Activated CD4-positive, CD25-positive, alpha-beta regulatory T cell treated with anti-CD3 and anti-CD28 coated beads, Interleukin-2, amount 50 U/mL, for 72 hours (primary cell): Measurements from ENCODE around the gene EVA1C.
"Not testable (repeated sequence)": the region's sequence is repeated elsewhere in the genome, so short reads cannot be mapped to it uniquely, and the experiment has no call there.

Experiments used
- DNase-seq: peaks from one replicate; pipeline ENCODE4 v3.0.0; 2021

The EVA1C gene

DNA sequence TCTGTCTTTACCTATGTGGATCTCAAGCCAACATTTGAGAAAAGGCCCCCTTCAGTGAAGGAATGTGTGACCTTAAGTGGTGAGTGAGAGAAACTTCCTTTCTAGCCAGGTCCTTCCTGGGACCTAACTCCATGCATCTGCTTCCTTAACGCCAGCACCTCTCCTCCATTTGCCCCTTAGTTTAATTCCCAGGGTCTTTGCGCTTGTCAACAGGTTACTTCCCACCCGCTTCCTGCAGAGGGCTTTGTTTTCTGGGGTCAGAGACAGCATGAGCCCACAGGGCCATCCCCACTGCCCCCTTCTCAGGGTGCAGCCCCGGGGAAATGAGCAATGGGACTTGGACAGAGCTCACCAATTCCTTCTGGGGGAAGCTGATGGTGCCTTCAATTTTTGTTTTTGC lies 54.8 kb downstream of the EVA1C start:
- DNase-seq, result no peak

DNA sequence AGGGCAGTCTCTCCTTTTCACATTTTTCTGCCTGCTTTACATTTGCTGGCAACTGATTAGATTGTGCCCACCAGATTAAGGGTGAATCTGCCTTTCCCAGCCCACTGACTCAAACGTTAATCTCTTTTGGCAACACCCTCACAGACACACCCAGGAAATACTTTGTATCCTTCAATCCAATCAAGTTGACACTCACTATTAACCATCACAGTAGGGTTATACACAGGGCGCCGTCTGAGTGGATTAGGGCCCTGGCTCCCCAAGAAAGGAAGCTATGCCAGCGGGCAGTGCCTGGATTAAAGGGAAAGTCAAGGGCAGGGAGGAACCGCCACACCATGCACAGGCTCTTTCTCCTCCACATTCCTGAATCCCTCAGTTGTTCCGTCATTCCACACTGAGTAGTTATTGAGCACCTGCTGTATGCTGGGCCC lies 56.2 kb downstream of the EVA1C start:
- no peak for DNase-seq

DNA sequence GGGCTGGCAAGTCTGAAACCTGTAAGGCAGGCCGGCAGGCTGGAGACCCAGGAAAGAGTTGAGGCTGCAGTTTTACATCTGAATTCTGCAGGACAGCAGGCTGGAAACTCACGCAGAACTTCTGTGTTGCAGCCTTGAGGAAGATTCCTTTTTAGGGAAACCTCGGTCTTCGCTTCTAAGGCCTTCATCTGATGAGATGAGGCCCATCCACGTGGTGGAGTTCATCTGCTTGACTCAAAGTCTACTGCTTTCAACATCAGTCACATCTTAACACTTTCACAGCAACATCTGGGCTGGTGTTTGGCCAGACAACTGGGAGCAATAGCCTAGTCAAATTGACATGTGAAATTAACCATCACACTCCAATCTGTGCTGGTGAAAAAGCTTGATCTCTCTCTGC lies 57.1 kb downstream of the EVA1C start:
- DNase-seq, result no peak

DNA sequence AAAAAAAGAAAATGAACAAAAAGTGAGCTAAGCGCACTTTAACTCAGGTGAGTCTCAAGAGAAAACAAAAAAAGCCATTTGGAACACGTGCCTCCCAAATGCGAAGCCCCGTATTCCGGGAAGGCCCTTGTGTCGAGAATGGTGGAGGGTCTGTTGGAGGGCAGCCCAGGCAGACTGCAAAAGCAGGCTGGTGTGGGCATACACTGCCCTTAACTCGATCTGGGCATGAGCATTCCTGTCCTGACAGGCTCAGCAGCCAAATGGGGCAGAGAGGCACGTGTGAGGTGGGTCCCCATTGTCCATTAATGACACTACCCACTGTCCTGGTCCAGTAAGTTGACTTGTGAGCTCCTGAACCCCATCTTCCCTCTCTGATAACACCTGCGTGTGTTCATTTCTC lies 57.7 kb downstream of the EVA1C start:
- DNase-seq, result no peak

DNA sequence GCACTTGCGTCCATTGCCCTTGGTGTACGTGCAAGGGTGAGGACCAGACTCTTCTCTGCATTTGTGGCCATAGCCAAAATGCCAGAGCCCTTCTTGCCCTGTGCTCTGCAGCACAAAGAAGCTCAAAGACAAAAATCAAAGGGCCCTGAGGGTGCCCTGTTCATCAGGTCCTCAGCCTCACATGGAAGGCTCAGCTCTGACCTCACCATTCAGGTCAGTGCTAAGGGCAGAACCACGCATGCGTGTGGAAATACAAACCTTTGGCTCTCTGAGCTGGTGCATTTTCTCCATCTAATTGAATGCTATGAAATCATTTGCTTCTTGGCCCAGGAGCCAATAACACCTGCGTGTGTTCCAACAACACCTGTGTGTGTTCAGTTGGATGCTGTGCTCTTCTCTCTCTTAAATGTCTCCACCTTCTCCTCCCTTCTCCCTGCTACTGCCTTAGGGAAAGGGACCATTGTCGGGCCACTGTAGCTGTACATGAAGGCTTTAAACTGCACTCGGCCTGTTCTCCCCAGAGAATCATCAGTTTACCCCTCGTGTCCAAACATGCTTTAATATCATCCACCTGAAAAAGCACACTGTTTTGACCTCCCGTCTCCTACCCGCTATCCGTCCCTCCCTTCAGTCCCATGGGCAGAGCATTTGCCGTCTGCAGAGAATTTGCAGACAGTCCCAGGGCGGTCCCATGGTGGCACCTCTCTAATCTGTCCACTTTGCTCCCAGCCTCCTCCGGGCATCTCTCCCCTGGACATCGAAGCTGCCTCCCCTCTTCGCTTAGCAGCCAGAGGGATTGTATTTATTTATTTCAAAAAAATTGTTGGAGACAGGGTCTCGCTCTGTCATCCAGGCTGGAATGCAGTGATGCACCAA lies 60.6 kb downstream of the EVA1C start:
- no peak for DNase-seq

DNA sequence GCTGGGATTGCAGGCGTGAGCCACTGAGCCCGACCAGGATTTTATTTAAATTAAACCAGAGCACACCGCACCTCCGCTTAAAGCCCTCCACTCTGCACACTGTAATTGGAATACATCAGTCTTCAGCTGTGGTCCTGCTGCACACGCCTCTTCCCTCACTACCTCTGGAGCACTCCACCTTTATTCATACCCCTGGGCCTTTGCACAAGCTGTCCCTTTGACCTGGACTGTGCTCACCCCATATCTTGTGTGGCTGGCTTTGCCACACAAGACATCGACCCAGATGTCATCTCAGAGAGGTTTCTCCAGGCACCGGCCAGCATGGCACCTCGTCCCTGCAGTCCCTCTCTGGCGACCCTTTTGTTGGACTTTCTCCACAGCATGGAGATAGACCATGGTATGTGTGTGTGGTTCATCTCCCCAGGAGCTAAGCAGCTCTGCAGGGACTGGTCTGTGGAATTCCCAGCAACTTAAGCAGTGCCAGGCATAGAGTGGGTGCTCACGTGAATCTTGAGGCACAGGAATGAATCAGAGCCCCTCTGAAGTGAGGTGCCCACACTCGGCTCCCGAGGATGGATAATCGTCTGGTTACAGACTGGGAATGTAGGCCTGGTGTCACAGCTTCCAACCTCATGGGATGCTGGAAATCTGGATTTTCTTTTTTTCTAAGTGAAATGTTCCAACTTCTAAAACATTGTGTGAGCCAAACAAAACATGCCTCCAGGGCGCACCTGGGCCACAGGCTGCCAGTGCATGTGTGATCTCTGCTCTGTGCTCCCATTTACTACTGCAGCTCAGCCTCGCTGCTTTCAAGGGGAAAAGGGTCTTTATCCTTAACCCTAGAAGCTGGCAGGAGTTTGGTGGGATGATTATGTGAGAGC lies 61.9 kb downstream of the EVA1C start:
- no peak for DNase-seq

DNA sequence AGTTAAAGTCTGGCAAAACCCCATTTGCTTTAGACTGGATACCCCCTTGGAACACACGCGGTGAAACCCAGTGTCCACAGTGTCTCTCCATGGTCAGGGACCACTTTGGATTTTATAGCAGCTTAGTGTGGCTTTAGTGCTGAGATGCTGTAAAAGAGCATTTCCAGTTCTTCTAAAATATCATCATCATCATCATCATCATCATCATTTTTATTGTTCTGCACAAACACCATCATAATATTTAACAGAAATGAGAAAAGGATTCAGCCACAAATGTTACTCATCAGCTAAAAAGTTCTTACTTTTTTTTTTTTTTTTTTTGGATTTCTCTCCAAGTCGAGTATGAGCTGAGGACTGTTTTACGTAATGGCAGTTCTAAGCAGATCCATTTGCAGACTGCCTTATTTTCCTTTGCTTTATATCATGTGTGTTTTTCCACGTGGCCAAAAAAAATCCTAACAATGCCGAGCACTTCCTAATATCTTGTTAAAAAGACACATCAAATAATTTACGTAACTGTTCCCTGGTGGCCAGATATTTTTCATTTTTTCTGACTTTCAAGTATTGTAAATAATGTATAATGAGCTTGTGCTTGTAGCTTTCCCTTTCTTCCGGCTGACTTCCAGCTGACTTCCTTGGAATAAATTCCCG lies 62.8 kb downstream of the EVA1C start:
- no peak for DNase-seq

DNA sequence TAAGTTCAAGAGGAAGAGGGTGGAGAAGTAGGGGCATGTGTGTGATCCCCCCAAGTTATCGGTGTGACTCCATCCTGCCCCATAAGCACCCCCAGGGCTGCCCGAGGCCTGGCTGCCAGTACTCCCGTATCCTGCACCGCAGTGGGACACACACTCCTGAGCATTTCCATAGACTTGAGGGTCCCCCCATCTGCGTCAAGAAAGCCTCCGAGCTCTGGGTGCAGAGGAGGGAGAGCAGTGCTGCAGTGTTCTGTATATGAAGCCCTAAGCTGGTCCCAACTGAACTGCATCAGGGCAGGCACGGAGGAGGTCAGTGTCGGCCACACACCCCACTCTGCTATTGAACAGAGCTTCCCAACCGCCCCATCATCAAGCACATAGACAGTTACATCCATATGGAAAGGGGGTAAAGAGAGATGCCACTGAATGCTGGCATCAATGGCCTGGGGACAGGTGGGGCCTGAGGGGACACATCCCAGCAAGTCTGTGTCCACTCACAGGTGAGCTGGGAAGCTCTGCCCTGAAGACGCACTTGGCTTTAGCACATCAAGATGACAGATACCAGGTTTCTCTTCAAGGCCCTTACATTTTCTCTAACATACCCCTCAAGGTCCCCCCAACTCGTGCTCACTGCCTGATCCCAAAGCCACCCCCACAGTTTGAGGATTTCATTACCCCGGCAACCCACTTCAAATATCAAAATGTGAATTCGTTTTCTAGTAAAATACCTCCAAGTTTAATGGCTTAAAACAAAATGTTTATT lies 64.3 kb downstream of the EVA1C start:
- no peak for DNase-seq

DNA sequence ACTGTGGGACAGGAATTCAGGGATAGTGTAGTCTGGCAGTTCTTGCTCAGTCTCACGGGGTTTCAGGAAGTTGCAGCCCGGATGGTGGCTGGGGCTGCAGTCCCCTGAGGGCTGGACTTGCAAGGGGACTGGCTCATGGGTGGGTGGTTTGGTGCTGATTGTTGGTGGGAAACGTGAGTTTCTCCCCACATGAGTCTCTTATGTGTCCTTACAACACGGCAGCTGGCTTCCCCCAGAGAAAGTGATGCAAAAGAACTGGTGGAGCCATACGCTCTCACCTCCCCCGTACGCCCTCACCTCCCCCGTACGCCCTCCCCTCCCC lies 64.9 kb downstream of the EVA1C start:
- no peak for DNase-seq

DNA sequence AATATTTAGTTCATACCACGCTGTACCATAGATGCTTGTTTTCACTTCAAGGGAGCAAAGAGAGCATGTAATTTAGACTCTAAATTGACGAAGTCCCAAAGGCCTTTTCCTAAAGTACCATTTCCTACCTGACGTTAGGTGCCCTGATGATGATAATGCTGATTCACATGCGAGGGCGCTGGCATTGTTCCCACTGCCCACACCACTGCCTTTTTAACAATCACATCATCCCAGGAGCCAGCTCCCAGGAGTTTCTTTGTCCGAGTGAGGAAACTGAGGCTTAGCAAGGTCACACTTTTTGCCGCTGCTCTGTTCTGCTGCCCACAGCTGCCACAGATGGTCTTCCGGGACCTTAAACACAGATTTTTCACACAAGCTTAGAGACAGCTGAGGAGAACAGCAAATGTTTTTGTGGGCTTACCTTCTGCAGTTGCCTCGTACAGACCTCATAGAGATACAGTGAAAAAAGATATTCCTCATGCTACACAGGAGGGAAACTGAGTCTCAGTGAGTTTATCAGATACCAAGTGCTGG lies 69.4 kb downstream of the EVA1C start:
- no peak for DNase-seq

DNA sequence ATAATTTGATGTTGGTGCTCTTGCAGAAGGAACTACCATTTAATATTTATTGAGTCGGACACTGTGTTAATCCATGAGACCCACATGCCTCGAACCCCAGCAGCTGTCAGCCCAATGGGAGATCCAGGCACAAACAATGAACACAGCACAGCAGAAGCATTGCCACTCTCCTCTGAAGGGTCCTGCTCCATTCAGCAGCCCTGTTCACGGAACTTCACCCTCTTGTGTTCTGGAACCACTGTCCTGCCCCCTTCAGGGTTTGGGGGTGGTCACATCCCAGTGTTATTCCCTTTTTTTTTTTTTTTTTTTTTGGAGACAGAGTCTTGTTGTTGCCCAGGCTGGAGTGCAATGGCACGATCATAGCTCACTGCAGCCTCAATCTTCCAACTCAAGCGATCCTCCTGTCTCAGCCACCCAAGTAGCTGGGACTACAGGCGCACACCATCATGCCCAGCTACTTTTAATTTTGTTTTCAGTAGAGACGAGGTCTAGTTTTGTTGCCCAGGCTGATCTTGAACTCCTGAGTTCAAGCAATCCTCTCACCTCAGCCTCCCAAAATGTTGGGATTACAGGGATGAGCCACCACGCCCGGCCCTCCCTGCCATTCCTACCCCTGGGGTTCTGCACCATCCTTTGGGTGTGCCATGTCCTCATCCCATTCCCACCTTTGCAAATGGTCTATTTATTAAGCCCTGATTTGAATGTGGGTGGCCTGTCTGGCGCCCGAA lies 70.2 kb downstream of the EVA1C start:
- no peak for DNase-seq

DNA sequence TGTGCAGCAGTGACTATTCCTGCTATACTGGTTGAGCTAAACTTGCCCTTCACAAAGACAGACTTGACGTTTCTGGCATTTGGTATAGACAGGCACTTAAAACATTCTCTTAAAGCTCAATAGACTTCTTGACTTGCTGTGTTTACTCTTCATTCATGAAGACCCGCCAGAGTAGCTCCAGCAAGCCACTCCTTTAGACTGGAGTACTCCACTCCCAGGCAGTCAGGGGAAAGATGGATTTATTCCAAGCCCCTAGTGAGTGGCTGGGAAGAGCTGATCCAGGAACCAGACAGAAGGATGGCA lies 70.7 kb downstream of the EVA1C start:
- no peak for DNase-seq

DNA sequence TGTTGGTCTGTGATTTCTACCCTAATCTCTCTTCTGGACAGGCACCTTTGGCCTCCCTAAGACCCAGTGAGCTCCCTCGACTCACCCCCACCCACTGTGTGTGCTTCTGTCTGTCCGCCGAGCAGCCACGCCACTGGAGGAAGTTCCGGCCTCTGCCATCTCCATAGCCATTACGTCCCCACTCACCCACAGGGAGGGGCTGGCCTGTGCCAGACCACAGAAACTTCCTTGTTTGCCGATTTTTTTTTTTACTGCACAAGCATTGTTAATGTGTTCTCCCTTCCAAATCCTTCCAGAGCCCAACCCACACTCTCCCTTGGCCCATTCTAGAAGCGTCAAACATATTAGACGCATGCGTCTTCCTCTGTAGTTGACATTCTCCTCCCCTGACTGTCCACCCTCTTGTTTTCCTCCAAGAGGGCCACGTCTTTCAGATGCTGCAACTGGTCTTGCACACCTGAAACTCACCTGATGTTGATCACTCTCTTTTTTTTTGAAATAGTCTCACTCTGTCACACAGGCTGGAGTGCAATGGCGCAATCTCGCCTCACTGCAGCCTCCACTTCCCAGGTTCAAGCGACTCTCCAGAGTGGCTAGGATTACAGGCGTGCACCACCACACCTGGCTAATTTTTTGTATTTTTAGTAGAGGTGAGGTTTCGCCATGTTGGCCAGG lies 72.3 kb downstream of the EVA1C start:
- DNase-seq, result no peak

DNA sequence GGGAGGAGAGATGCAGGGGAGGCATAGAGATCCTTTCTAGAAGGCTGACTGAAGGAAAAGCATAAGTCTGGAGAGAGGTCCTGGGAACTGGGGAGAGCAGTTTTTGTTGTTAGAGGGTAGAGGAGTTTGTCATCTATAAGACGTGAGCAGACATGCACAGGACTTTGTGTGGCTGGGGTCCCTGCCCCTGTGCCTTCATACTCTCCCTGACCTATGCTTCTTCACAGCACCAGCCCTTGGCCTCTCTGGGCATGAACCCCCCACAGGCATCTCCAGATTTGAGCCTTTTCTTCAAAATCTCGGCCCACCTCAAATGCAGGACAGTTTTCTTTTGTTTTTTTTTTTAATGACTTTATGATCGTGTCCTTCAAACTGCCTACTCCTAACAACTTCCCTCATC lies 79.9 kb downstream of the EVA1C start:
- no peak for DNase-seq

DNA sequence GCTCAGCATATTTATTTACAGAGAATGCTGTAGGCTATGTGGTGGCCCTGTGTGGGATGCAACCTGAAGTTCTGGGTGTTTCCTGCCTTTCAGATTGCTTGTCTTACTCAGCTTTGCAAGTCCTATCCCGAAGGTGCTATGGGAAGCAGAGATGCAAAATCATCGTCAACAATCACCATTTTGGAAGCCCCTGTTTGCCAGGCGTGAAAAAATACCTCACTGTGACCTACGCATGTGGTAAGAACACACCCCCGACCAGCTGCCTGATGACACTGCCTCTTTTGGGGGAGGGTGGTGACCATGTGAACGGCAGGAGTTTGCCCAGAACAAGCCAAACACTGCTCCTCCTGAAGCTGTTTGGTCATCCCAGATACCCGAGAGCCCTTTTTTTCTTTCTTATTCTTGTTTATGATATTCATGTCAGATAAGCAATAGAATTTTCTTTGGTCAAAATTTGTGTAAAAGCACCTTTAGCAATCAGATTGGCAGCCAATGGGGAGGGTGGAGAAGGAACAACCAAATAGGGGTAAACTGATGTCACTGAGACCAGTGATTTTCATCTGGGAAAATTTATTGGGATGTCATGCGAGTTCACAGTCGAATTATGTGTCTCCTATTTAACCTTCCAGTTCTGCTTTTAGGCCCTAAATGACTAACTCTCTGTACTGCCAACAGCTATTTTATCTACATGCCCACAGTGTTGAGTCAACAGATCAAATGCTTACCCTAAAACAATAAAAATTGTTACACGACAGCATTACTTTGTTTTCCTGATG lies 82.6 kb downstream of the EVA1C start:
- DNase-seq, result no peak

DNA sequence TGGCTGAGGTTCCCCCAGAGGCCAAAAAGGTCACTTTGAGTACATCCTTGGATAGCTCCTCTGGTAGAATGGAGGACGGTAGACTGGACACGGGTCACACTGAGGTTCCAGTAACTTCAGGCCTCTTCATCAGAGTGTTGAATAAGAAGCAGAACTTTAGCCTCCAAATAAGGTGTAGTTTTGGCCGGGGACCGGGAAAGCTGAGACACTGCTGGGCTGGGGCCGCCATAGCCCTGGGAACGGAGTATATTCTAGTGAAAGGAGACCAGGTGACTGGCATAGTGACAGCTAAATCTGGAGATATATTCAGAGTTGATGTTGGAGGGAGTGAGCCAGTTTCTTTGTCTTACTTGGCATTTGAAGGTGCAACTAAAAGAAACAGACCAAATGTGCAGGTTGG lies 84.1 kb downstream of the EVA1C start:
- DNase-seq, result no peak

DNA sequence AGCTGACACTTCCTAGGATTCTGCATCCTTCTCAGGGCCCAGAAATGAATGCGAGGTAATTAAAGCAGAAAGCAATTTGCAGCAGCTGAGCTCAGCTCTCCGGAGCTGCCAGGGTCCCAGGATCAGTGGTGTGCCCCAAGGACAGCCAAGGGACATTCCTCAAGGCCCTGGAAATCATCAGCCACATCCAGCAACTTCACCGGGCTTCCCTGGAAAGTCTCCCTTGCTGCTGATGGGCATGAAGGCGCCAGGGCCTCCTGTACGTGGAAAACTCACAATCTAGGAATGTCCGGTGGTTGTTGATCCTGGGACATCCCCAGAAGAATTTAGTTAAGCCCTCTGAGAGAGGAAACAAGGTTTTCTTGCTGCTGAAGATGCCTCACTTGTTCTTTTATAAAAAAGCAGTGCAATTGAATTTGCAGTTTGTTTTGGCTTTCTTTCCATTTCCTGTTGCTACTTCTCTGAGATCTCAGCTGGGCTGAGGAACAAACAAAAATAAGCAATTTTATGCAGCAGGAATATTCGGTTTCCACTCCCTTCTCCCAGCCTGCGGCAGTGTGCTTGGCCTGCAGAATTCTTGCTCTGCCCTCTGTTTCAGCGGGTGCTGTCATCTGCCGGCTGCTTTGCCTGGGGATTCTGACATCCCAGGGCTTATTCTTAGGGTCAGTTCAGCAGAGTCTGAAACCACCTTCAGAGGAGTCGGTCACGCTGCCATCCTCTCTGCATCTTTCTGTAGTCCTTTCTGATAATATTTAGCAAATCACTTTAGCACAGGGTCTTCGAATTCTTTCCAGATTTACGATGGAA lies 86.9 kb downstream of the EVA1C start:
- DNase-seq, result no peak

DNA sequence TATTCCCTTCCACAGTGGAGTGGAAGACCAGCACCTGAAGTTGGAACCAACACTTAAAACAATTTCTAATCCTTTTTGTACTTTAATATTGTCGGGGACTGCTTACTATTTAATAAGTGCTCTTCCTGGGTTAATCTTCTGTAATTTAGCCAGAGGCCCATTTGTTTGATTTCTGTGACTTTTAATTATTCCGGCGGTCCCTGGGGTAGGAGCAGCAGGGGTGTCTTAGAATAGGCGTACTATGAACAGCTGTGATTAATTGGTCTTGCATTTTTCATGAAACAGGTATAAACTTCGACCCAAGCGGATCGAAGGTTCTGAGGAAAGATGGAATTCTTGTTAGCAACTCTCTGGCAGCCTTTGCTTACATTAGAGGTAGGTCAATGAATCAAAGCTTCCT lies 91.1 kb downstream of the EVA1C start:
- DNase-seq, result not testable (repeated sequence)

DNA sequence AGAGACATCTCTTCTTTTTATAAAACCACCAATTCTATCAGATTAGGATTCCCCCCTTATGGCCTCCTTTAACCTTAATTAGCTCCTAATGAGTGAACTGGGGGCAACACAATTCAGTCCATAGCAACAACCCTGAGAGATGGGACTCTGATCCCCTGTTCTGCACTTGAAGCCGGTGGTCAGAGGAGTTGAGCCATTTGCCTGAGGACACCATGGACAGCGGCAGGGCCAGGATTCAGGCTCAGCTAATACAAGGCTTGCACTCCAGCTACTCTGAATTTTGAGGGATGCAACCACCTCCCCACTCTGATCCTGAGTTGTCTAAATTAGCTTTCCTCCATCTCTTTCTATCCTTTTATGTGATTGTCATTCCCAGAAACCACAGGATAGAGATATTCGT lies 93.3 kb downstream of the EVA1C start:
- not testable (repeated sequence) for DNase-seq
